Right forelimb (tissue), 1 donor: ENCODE measurements around the gene CACNA2D1.

Experiments
- DNase-seq: peaks from one replicate; pipeline ENCODE4 v3.0.0-alpha.2; 2018

The CACNA2D1 gene

GRCh38 chr7:82331234-82331633 is 112.3 kb downstream of the CACNA2D1 start:
- no peak for DNase-seq

DNA sequence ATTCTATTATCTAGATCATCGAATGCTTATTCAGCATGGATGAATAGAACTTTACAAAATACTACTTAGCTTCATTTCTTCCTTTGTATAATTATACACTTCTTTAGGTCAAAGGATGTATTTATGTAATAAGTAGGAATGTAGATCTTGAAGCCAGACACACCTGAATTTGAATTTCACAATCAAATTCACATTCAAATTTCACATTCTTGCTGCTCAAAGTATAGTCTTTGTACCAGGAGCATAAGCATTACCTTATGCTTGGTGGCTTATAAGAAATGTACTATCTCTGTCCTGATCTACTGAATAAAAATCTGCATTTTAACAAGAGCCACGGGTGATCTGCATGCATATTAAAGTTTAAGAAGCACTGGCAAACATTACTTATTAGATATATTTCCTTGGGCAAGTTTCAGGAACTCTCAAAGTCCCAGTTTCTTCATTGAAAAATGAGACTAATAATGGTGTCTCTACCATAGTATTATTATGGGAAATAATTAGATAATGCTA is 112.8 kb downstream of the CACNA2D1 start:
- DNase-seq, result no peak

GRCh38 chr7:82327898-82328297 is 115.7 kb downstream of the CACNA2D1 start:
- DNase-seq, result no peak

GRCh38 chr7:82325416-82325815 is 118.2 kb downstream of the CACNA2D1 start:
- DNase-seq, result no peak

- no peak for DNase-seq
Measured at GRCh38 chr7:82323806-82324205, 119.8 kb downstream of the CACNA2D1 start.

DNA sequence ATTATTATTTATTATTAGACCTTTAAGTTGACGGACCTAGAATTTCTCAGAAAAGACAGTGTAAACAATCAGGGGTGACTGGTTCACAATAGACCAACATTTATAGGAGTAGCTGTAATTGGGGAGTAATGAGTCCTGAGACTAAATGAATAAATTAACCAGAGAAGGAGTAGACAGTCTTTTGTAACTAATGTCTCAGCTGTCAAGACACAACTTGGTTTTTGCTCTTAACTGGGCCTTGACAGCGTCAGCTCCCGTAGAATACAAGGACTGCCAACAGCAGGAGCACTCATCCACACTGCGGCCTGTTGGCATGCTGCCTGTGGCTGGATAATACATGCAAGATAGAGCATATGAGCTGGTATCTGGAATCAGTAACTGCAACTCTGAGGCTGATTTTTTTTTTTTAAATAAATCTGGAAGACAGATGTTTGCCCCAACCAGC is 123.9 kb downstream of the CACNA2D1 start:
- peak; percentile 57 for DNase-seq

GRCh38 chr7:82318786-82319185 is 124.8 kb downstream of the CACNA2D1 start:
- no peak for DNase-seq

GRCh38 chr7:82317760-82318159 is 125.8 kb downstream of the CACNA2D1 start:
- DNase-seq, result no peak

DNA sequence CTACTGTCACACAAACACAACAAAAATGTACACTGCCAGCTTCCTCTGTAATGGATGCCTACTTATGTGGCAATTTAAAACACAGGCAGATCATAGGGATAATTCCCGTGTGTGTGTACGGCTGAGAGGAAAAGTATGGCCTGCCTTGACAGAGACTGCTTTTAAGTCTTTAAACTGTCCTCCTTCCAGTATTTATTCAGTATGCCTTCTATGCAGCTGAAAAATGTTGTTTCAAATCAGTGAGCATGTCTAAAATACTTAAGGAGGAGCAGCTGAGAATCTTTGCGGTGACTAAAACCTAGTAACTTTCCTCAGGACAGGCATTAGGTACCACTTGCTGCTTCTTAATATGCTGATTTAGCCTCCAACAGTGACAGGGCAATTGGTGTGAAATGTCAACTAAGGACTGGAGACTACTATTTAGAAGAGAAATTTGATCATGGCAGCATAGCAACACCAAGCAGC is 126.3 kb downstream of the CACNA2D1 start:
- DNase-seq, result no peak

DNA sequence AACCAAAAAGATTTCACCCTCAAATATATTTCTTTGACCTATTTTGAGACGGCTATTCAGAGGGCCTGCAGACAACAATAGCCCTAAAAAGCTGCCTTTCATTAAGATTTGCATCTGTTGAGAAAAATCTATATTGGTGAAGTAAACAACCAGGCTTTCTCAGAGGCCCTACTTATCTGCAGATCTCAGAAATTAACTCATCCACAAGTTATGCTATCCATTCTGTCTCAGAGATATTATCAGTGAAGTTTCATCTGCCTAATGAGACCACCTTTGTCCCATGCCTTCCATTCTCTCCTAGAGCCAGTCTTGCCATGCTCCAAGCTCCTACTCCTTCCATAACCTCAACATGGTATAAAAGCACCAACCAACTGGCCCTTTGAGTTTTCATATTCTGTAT is 130.3 kb downstream of the CACNA2D1 start:
- DNase-seq, result no peak

- no peak for DNase-seq
Measured at GRCh38 chr7:82312646-82313045, 130.9 kb downstream of the CACNA2D1 start.

- no peak for DNase-seq
Measured at GRCh38 chr7:82305347-82306005, 138.1 kb downstream of the CACNA2D1 start.

GRCh38 chr7:82294865-82295264 is 148.7 kb downstream of the CACNA2D1 start:
- DNase-seq, result no peak

DNA sequence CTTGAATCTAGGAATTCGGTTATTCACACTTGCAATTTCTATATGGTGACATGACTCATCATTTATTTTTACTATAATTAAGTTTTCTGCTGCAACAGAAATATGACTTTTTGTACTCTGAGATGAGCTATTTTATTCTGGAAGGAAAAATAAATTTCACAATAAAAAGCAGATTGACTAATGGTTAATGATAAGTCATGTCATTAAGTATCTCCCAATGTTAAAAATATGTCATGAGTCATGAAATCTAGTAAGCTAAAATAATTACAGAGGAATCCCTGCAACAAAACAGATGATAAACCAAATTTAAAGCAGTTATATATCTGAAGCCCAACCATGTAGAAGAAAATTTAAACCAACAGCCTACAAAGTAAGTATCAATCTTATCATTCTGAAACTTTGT is 149.2 kb downstream of the CACNA2D1 start:
- DNase-seq, result no peak

DNA sequence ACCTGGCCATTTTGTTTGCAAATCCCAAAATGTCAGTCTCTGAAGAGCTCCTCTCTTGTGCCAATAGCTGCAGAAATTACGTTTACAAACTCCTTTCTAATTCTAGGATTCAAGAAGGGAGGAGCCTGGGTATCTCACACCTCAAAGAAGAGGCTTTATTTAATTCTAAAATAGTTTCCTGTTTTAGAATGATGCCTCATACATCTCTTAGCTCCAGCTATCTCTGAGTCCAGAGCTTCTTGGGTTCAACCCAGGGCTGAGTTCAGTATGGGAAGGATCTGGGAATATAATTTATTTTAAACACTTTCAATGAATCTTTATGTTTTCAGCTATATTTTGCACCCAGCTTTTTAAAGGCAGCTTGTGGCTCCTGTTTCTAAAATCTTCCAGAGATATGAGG is 150.1 kb downstream of the CACNA2D1 start:
- DNase-seq, result no peak

- no peak for DNase-seq
Measured at GRCh38 chr7:82291931-82292330, 151.6 kb downstream of the CACNA2D1 start.

DNA sequence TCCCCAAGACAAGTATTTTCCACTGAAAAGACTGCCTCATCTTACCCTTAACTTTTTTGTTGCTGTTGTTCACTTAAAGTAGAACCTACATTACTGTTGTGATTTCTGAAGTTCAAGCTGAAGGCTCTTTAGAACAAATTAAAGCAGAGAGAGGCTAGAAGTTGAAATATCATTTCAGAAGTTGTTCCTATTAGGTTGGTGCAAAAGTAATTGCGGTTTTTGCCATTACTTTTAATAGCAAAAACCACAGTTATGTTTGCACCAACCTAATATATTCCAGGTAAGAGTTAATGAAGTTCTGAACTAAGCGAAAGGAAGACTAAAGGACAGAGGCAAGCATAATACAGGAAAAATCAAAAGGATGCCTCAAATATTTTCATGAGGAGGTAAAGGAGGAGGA is 153.7 kb downstream of the CACNA2D1 start:
- DNase-seq, result no peak

DNA sequence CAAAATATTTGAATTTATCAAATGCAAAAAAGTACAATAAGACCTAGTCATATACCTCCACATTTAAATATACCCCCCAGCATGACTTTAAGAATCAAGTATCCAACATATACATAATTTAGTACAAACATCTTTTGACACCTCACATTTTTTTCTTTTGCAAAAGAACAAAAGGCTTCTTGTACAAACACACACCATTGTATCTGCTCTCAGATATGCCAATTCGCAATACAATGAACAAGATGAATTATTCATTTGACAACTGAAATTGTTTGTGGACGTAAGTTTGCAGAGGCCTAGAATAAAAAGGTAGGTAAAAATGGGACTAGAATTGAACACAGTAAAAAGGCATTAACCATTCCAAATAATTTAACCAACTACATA is 154.4 kb downstream of the CACNA2D1 start:
- no peak for DNase-seq

DNA sequence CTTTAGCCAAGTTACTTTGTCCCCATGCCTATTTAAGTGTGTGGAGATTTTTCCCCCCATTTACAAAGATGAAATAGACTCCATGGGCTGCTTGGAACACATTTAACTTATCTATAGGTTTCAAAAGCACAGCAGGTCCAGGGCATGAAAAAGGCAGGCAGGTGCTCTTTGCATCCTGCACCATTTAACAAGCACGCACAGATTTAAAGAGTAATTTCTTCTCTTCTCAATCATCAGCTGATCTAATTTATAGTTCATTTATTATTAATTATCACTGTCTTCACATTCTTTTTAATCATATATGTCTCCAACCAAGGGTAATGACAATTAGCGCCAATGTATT is 156.8 kb downstream of the CACNA2D1 start:
- DNase-seq, result no peak

- DNase-seq, result no peak
Measured at GRCh38 chr7:82286096-82286797, 157.3 kb downstream of the CACNA2D1 start.

- no peak for DNase-seq
Measured at GRCh38 chr7:82284936-82285519, 158.5 kb downstream of the CACNA2D1 start.

DNA sequence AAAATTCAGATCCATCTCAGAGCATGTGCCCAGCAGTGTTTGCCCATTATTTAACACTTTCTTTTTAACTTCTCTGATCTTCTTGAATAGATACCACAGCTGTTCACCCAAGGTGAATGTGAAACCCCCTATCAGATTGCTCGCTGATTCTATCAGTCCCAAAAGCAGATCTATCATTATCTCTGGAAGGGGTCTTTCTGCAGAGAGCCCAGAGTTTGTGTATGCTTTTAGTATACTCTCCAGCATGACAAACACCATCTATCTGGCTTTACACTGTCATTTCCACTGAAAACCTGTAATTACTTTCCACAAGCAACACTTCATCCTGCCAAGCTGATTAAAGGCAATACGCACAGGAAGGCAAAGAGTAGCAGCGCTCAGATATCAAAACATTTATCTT is 168.2 kb downstream of the CACNA2D1 start:
- DNase-seq, result no peak

DNA sequence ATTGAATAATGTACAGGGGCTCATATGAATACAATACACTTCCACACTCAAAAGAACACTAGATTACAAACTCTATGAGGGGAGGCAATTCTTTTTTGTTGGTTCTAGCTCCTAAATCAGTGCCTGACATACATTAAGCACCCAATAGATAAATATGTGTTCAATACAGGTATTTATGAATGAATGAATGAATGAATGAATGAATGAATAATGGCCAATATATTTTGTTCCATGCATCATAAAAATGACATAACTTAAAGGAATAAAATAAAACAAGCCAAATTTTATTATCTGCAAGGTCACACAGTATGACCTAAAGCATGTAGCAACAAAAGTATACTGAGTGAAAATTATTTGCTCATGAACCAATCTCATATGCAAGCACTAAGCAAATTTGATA is 168.9 kb downstream of the CACNA2D1 start:
- no peak for DNase-seq

- DNase-seq, result no peak
Measured at GRCh38 chr7:82273886-82274285, 169.7 kb downstream of the CACNA2D1 start.
